Mammary epithelial cell (primary cell): Measurements from ENCODE around the gene BRF1.

ENCODE experiments used
- CTCF ChIP-seq, 2 donors: IDR thresholded peaks in 1 of 2; conservative IDR thresholded peaks in 1 of 2; 2 replicates each; pipeline ENCODE4 v1.5.1; 2011 to 2012; ENCODE audit warnings: inconsistent platforms in 2 of 2, low read length in 2 of 2, mild to moderate bottlenecking in 2 of 2, control low read depth in 1 of 2, low read depth in 1 of 2; ENCODE audit not compliant: insufficient read depth in 1 of 2; ENCODE audit errors: extremely low read depth in 1 of 2
- EZH2 ChIP-seq: IDR thresholded peaks from 2 replicates; pipeline ENCODE4 v1.6.1; 2012; ENCODE audit warnings: low read length, inconsistent platforms, borderline replicate concordance

GRCh38 chr14:105178868-105179140, 122.0 kb downstream of the BRF1 start:
- TF ChIP-seq CTCF (conservative IDR thresholded peaks at IDR 0.05 in 1 of 2, IDR thresholded peaks at IDR 0.05 in 1 of 2; ENCODE audit: extremely low read depth in 1 of 2, insufficient read depth in 1 of 2, low read depth in 1 of 2, low read length in 2 of 2) (no peak), EZH2 (no peak)
